ENCODE data around the gene CHFR.
"Not testable (repeated sequence)": the region's sequence is repeated elsewhere in the genome, so short reads cannot be mapped to it uniquely, and the experiment has no call there.

The CHFR gene

DNA sequence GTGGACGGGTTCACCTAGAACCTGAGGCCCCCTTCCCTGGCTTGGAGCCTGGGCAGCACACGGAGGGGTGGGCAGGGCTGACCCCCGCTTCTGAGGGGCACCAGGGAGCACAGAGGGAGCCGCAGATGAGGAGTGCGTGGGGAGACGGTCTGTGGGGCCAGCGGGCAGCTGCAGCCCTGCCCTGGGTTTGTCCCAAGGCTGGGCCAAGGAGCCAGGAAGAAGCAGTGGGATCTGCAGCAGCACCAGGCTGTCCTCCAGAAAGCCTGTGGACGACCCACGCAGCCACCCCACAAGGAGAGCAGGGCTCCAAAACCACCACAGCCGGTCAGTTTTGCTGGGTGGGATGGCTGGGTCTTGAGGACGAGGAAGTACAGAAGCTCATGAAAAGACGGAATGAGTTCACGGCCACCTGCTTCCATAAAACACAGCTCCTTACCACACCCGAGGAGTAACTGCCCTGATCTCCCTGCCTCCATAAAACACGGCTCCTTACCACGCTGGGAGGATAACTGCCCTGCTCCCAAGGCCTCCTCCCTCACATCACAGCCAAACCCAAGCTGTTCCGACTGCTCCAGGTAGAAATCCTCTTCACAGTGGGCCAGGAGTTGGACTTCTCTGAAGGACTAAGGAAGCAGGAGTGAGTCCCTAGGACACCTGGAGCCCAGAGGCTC lies 48.9 kb downstream of the CHFR start:
- DNase-seq = no peak

- DNase-seq = no peak
Observed at GRCh38 chr12:132837693-132838409, 49.6 kb downstream of the CHFR start.

DNA sequence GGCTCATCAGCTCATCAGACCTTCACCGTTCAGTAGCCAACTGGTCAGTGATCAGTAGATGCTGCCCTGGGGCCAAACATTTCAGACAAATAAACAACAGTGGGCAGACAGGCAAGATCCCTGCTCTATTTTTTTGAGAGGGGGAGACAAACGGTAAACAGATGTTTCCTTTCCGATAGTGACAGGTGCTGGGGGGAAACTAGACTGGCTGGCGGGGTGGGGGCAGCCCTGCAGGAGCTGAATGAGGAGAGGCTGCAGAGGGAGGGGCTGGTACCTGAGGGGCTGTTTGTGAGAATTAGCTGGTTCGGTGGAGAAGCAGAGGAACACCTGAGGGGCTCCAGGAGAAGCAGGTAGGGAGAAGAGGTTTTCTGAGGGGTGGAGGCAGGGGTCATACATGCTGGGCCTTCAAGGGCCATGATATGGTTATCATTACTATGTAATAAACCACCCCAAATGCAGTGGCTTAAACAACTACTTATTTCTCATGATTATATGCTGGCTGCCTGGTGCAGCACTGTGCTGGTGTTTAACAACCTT lies 50.5 kb downstream of the CHFR start:
- DNase-seq = no peak

DNA sequence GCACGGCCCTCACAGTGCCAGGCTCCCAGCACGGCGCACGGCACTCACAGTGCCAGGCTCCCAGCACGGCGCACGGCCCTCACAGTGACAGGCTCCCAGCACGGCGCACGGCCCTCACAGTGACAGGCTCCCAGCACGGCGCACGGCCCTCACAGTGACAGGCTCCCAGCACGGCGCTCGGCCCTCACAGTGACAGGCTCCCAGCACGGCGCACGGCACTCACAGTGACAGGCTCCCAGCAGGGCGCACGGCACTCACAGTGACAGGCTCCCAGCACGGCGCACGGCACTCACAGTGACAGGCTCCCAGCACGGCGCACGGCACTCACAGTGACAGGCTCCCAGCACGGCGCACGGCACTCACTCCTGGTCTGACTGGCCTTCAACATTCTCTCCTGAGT lies 51.2 kb downstream of the CHFR start:
- not testable (repeated sequence) for DNase-seq

GRCh38 chr12:132835076-132836025 lies 52.1 kb downstream of the CHFR start:
- no peak for DNase-seq

DNA sequence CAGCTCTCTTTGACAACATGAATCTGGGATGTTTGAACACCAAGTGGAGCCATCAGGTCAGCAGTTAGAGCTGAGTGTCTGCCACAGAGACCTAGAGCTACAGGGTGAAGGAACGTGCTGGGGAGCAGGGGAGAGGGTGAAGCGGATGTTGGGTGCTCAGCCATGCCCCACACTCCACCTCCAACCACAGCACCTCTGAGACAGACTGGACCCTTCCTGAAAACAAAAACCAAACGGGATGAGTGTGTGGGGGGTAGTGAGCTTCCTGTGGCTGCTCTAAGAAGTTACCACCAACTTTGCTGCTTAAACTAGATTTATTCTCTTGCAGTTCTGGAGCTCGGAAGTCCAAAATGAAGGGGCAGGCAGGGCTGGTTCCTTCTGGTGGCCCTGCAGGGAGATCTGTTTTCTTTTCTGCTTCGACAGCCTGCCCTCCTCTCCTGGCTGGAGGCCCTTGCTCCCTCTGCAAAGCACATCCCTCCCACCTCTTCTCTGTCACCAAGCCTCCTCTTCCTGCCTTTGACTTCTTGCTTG lies 53.2 kb downstream of the CHFR start:
- DNase-seq = no peak

DNA sequence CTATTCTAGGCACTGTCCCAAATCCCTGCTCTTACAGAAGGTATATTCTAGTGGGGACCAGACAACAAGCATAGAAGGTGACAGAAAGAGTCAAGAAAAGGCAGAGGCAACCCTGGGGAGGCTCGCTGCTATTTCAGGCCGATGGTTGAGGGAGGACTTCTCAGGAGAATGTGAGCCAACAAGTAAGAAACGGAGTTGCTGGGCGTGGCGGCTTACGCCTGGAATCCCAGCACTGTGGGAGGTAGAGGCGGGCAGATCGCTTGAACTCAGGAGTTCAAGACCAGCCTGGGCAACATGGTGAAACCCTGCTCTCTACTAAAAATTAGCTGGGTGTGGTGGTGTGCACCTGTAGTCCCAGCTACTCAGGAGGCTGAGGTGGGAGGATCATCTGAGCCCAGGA lies 54.1 kb downstream of the CHFR start:
- DNase-seq = no peak

DNA sequence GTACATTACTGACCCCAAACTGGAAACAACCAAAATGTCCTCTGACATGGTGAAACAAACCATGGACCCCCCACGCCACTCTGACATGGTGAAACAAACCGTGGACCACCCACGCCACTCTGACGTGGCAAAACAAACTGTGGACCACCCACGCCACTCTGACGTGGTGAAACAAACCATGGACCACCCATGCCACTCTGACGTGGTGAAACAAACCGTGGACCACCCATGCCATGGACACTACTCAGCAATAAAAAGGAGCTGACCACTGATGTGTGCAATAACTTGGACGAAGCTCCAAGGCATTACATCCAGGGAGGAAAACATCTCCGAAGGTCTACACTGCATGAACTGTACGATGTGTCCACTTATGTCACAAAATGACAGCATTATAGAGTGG lies 55.6 kb downstream of the CHFR start:
- no peak for DNase-seq

- DNase-seq = peak; percentile 95
Observed at GRCh38 chr12:132828706-132829534, 58.5 kb downstream of the CHFR start, which contains the start of gene GOLGA3. Gene GOLGA3 (minus strand): TSS chr12:132828869. CDS start chr12:132822128, 6,741 bp downstream.

DNA sequence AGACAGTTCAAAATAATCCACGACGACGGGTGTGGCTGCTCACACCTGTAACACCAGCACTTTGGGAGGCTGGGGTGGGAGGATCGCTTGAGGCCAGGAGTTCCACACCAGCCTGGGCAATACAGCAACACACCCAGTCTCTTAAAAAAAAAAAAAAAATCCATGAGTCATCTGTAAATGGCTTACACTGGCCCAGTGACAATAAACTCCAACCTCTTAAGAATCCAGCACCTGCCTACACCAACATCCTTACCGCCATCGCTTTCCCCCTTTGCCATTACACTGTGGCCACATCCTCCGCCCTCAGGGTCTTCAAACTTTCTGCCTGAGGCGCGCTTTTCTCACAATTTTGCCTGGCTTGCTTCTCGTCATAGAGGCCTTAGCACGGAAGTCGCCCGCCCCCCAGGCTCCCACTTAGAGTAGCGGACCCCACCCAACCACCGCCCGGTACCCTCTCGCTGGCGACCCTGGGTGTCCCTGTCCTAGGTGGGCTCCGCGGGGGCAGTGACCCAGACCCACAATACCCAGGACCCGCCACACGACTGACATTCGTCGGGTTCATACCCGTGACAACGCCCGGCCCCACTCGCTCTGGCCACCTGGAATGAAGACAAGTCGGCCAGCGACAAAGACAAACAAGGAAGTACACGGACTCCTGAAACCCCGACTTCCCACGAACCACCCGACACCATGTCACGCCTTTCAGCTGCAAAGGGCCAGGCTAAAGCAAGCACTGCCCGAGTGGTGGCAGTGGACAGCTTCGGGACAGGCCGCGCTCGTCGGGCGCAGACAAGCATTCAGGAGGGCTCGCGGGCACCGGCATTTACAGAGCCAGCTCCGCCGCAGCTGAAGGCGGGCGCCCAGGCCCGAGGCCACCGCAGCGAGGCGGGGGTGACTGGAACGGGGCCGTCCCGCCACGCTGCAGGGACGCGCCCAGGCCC lies 59.4 kb downstream of the CHFR start:
- peak; percentile 52 for DNase-seq

- no peak for DNase-seq
Observed at GRCh38 chr12:132825861-132826260, 61.5 kb downstream of the CHFR start.

DNA sequence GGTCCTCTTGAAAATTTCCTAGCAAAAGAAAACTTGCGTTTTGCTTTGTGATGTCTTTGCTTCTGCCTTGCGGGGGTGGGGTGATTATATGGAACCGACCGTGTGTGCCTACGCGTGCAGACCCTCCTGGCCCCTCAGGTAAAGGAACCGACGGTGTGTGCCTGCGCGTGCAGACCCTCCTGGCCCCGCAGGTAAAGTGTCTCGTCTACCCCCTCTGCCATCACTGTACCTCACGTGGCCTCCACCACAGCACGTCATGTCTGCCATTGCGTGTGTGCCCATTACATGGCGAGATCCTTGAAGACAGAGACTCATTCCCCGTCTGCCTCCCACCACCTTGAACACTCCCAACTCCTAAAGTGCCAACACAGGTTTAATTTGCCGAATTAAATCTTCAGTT lies 62.3 kb downstream of the CHFR start:
- no peak for DNase-seq

DNA sequence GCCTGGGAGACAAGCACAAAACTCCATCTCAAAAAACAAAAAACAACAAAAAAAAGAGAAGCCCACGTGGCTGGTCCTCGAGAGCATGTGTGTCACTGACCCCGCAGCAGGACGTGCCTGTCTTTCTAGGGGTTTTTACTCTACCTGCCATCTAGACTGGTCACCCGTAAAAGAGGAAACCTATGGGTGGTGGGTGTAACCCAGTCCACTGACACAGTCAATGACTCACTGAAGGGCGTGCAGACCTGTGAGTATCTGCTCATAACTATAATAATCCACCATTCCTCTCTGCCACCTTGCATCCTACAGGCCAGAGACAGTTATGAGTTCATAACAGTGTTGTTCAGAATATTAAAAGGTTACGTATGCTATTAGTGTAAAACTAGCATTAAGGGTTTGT lies 63.4 kb downstream of the CHFR start:
- DNase-seq = no peak

- DNase-seq = no peak
Observed at GRCh38 chr12:132818562-132818961, 68.8 kb downstream of the CHFR start.

DNA sequence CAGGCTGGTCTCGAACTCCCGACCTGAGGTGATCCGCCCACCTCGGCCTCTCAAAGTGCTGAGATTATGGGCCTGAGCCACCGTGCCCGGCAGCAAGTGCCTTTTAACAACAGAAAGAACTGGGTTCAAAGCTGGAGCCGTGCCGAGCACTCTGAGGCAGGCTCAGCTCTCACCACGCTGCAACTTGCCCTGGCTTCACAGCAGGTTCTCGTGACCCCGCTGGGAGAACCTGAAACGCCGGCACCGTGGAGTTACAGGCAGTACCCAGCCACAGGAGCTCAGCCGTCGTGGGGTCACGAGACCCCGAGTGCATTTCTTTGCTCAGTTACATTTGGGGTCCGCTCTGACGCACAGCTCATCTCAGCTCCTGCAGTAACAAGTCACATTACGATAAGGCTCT lies 73.2 kb downstream of the CHFR start:
- DNase-seq = no peak

GRCh38 chr12:132813443-132813842 lies 74.0 kb downstream of the CHFR start:
- no peak for DNase-seq

GRCh38 chr12:132812631-132813305 lies 74.6 kb downstream of the CHFR start:
- DNase-seq = peak; percentile 42

DNA sequence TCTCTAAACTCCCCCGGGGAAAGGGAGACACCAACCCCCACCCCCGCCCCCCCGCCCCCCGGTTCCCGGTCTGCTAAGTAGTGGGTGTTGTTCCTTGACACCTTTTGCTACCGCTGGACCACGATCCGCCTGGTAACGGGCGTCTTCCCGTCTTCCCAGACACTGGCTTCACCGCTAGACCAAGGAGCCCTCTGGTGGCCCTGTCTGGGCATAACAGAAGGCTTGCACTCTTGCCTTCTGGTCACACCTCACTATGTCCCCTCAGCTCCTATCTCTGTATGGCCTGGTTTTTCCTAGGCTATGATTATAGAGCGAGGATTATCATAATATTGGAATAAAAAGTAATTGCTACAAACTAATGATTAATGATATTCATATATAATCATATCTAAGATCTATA lies 78.0 kb downstream of the CHFR start:
- DNase-seq = peak; percentile 6

GRCh38 chr12:132807295-132808092 lies 79.9 kb downstream of the CHFR start:
- no peak for DNase-seq

All from OCI-M1 (cell line).